Stimulated activated CD4-positive, alpha-beta T cell treated with anti-CD3 and anti-CD28 coated beads, TNF-alpha, amount 100 ng/mL, for 1 hour (primary cell): Measurements from ENCODE around the gene C1orf21.

Experiments used
- DNase-seq, 3 donors: peaks; one replicate each; pipeline ENCODE4 v3.0.0-alpha.2; 2020; ENCODE audit warnings: low read depth in 3 of 3, low spot score in 1 of 3

The C1orf21 gene

DNA sequence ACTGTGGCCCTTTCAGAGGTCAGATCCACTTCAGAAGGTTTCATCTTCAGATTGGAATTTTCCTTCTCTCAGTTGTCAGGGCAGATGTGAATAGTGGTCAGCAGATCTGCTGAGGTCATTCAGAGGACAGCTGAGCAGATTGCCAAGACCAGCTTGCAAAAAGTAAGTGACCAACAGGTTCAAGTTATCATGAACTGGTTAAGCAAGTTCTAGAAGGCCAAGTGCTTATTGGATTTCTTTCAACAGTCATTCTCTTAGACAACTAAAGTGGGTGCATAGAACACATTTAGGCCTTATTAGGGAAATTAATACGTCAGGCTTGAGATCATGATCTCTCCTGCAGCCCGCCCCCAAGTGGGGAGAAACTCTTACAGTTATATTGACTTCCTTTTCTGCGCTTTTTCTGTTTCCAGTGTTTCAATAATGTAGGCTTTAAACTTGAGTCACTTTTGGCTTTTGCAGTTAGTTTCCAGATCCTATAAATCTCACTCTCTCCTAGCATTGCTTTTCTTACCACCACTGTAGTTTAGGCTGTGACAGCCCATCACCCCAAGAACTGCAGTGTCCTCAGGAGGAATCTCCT, 96.4 kb downstream of the C1orf21 start:
- DNase-seq = no peak

DNA sequence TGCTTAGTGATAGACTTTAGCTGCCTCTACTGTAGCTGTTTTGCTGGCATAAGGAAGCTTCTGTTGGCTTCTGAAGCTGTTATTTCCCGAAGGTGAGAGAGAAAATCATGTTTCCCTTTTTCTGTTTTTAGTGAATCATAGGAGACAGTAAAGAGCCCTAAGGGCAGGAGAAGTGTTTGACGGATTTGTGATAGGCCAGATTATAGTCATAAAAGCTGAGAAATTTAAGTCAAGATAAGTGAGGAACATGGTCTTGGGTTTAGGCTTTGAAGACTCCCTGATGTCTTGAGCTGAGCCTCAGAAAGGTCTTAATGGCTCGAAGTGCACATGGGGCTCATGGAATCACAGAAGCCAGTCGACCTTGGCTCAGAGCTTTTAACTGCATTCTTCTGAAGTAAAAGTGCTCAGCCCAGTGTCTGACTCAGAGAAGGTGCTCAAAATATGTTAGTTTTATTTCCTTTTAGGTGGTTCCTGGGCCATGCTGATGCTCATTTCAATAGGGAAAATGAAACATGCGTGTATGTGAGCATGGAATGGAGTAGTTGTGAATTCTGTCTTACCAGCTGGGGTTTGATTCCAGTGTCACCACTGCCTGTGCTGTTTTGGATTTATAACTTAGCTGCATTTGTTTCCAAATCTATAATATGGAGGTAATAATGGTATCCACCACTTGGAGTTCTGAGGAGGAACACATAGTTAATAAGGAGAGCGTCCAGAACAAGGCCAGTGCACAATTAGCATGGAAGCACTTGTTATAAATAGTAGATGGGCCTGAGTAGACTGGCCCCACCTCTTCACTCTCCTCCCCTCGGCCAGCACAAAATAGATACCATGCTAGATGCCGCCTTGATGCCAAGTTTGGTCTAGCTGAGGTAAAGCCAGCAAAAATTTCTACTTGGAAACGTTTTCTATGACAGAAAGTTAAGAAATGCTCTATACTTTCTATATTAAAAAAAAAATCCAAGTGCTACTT, 99.2 kb downstream of the C1orf21 start:
- DNase-seq = no peak

DNA sequence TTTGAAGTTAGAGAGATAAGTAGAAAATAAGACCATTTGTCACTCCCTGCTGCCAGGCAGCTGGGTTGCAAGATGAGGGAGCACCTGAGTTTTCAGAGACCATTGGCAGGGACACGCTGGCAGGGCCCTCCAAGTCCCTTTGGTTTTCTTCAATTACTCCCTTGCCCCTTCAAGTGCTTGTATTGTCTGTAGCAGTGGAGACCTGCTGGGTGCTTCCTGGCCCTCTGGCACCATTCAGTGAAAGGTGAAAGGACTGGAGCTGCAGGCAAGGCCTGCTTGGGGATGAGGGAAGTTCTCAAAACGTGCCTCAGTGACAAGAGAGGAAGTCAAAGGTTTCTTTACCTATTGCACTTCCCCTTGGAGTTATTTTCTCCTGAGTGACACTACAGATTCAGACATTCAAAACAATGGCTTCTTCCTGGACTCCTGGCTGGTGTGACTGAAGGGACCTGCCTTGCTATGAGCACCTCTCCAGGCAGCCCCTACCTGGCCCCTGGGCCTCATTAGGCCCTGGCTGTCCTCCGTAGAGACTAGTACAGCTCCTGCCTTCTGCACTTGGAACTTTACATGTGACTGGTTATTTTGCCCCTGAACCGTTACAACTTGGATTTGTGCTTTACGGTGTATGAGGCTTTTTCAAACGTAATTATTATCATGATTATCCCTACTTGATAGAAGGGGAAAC, 100.1 kb downstream of the C1orf21 start:
- DNase-seq = no peak

DNA sequence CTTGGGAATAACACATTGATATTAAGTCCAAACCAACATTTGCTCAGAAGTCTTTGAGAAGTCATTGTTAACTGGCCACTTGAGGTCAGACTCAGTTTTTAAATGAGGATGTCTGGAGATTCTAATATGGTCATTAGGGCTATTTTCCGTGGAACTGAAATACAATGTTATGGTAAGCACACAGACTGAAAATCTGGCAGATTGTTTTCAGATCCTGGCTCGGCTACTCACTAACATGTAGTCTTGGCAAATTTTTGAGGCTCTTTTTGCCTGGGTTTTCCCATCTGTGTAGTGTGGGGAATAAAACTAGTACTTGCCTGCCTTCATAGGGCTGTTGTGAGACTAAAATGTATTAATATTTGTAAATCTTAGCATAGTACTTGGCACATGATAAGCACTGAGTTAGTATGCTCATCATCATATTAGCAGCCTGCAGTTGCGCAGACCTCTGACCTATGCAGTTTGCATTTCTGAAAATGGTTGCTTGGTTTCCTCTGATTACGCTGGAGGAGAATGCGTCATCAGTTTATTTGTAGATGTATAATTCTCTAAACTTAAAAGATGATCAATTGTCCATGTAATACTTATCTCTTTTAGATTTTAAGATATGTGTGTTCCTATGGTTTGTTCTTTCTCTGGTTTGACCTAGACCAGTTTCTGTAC, 100.8 kb downstream of the C1orf21 start:
- DNase-seq = no peak

DNA sequence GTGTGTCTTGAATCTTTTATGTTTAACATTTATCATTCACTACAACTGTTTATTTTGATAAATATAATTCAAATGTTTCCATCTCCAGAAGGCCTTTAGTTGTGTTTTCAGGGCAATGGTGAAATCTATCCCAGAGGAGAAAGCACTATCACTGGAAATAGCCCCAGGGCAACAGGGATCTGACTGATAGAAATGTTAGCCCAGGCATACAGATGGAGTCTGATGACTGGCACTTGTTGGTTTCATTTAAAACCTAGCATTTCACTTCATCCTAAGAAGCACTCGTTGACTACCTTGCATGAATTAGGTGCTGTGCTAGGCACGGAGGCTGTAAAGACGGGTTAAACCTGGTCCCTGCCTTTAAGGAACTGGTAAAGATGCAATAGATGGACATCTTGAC, 103.1 kb downstream of the C1orf21 start:
- DNase-seq = no peak

DNA sequence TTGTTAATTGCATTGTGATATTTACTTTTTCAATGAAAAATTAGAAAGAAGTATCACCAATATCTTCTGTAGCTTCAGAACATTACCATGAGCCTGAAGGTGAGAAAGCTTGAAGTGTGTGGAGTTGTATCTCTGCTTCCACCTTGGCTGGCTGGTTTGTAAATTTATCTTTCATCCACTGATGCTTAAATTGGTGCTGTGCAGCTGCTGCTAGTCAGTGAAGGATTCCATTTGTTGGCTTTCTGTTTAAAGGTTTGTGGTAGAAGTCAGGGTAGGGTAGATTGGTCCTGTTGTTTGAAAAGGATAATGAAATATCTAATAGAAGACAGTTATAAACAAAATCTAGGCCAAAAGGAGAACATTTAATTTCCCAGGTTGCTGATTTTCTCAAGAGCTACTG, 105.7 kb downstream of the C1orf21 start:
- DNase-seq = no peak

DNA sequence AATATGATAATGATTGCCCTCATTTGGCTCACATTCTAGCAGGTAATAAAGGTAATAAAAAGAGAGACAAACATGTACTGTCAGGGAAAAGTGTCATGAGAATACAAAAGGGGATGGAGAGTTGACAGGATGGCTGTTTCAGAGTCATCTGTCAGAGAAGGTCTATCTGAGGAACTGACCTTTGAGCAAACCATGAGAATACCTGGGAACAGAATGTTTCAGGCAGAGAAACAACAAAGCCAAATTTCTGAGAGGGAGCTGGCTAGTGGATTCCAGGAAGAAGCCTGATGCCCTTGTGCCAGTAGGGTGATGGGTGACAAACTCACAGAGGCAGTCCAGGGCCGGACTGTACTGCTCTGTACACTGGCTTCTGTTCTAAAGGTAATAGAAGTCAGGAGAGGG, 107.2 kb downstream of the C1orf21 start:
- DNase-seq = no peak

DNA sequence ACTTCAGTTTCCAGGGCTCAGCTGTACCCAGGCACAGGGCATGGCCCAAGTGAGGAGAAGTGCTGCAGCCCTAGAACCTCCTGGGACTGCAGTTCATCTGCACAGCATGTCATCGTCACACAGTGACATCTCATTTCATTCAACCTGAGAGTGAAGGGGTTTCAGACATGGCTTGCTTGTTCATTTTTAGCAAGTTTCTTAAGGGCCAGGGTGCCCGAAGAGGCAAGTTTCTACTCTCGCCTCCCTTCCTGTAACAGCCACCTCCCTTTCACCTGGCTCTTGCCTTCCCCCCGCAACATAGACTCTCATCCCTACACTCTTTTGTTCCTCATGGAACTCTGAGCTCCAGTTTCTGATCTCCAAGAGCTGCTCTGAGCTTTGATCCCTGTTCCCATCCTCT, 108.1 kb downstream of the C1orf21 start:
- no peak for DNase-seq

DNA sequence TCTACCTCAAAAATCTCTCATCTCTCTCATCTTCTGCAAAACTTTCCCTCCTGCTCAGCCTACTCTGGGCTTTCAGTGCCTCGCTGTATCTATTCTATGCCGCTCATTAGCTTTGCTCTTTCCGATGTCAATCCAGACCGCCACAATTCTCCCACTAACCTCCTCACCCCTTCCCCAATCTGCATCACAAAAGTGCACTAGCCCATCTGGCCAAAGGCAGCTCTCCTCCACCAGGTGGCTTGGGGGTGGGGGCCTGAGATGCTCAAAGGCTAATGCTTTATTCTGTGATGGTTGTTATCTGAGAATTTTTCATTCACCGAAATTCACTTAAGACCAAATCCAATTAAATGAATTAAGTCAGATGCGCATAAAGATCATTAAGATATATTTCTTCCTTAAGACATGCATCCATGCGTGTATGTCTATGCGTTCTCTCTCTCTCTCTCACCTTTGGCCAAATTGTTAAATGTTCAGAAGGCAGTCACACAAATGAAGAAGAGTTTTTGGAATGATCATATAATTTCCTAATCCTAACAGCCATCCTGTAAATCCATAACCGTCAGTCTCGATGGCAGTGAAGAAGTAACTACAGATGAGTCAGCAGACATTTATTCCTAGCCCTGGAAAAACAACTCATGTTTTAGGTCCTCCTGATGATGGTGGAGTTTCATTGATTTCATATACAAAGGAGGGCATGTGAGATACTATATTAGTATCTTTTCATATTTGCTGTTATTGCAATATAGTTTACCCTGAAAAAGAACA, 111.3 kb downstream of the C1orf21 start:
- no peak for DNase-seq

DNA sequence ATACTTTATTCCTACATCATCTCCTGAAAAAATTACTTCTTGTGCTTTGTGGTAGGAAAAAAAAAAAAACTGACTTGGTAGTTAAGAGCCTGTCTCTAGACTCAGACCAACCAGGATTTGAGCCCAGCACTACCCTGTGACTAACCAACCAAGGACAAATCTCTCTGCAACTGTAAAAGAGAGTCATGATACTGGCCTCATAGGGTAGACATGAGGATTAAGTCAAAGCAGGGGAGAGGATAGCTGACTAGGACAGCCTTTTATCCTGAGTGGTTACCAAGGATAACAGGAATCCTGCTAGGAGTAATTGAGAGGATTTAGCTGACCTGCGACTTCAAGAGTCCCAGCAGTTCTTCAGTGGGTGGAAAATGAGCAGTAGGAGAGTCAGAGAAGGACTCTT, 112.8 kb downstream of the C1orf21 start:
- DNase-seq = no peak

DNA sequence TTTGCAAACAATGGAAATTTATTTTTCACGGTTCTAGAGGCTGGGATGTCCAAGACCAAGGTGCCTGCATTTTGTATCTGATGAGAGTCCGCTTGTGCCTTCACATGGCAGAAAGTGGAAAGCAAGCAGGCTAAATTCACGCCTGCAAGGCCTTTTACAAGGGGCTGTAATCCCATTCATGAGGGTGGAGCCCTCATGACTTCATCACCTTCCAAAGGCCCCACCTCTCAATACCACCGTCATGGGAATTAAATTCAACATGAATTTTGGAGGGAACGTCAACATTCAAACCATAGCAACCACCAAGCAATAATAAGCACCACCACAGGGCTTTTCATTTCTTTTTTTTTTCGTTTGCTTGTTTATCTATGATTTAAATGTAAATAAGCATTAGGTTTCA, 115.3 kb downstream of the C1orf21 start:
- DNase-seq = no peak

DNA sequence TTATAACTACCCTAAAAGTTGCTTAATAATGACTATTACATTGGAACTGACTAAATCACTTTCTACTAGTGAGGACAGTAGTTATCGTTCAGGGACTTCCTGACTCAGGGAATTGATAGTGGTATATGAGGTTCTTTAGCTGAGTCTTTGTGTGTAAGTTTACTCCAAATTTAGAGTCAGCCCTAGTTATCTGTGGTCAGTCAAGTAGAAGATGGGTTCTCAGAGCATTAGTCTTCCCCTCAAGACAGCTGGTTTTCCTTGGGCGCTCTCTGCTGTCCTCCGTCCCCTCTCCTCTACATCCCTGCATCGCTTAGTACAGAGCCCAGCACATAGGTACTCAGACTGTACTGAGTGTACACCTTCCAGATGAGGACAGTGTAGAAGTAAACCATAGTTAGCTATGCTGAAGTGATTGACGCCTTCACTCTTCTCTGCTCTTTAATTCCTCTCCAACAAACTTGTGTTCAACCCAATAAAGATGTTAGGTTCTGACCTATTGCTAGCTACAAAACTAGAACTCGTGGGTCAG, 116.5 kb downstream of the C1orf21 start:
- no peak for DNase-seq

DNA sequence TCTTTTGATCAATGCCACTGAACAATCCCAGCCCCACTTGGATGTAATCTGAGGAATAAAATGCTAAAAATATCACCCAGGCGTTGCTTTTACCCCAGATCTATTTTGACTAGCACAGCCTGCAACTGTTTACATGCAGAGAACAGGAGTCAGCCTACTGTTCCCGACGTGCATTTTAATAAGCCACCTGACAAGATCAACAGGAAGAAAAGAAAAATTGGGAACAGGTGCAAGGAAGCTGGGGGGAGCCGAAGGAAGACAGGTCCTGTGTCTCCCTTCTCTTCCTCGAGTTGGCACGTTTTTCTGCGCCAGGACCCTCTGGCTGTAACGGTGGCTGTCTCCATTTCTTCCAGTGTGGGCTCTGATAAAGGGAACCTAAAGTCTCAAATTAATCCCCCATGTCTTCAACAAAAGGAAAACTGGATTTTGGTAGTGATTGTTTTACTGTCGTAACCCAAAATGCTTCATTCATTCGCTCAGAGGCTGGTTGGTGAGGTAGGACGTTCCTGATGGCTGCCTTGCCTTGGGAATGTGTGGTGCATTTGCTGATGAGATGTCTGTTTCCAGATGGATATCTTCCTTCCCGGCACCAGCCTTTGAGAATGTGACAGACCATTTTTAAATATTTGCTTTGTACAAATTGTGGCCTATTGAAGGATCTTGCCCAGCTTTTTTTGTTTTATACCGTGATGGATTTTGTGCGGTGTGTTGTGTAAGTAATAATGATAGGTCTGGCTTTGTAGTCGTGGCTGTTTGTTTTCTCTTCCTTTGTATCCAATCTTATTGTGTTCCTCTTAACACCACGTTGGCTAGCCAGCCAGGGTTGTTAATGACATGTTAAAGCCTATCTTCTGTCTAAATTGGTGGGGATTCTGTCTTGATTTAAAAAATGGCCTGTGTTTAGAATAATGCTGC, 117.5 kb downstream of the C1orf21 start:
- DNase-seq = no peak

DNA sequence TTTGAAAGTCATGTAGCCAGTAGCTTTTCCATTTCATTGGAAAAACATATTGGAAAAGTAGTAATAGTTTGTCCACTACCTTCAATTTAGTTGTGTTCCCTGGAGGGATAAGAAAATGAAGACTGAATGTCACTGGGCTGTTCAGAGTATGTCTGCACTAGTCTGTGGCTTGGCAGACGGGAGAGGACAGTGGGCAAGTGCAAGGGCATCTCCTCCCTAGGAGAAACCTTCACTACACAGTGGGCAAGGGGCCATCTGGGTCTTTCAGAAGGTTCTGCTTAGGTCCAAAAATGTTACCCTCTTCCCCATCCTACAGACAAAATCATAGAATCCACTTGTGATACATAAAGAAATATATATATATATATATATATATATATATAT, 118.1 kb downstream of the C1orf21 start:
- DNase-seq = no peak

DNA sequence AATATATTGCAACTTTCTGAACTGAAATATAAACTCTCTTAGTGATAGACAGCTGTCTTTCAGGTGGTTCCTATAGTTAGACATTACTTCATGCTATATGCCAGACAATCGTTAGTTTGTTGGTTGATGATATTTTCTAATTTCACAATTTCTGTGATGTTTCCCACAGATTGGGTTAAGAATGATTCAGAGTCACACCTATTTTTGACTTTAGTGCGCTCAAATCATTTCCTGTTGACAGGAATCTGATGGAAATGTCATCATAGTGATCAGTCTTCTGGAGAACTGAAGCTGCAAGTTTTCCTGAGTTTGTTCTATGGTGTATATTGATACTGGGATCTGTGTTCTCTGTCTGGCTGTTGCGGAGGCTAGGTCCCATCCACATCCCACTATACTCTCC, 119.7 kb downstream of the C1orf21 start:
- DNase-seq = no peak

DNA sequence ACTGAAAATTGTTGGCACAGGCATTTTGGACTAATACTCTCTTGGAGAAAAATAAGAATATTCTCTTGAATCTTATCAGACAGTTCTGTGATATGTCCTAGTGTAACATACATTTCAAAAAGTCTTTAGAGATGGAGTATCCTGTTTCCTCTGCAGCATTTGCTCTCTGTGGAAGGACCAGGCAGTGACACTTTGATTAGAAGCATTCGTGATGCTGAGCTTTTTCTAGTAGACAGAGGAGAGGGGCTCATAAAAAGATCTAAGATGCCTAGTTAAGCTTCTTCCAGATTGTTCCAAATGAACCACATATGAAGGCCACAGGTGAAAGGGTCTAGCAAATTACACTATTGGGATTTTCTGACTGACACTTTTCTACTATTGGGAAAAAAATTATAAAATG, 120.3 kb downstream of the C1orf21 start:
- no peak for DNase-seq

DNA sequence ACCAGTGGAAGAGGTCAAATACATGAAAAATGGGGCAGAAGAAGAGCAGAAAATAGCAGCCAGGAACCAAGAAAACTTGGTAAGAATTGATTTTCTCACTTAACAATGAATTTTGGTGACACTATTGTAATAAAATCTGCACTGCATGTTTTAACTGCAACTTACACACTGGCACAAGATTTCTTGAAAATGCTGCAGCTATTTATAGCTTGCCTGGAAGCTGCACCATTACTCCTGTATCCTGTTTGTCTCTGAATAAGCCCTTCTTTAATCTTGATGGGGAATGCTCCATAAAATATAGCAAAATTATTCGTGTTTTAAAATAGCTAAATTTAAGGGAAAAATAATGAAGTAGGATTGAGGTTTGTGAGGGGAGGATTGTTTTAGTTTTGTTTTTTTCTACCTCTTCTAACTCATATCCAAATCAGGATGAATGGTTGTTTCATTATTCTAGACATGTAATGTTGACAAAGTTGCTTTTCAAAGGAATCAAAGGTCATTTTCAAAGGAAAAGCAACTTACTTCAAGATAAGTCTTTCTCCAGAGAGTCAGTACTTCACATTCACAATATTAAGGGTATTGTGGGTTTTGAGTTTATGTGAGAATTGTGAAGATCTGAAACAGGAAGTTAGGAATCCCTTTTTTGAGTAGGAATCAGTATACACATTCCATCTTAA, 120.9 kb downstream of the C1orf21 start:
- DNase-seq = no peak

DNA sequence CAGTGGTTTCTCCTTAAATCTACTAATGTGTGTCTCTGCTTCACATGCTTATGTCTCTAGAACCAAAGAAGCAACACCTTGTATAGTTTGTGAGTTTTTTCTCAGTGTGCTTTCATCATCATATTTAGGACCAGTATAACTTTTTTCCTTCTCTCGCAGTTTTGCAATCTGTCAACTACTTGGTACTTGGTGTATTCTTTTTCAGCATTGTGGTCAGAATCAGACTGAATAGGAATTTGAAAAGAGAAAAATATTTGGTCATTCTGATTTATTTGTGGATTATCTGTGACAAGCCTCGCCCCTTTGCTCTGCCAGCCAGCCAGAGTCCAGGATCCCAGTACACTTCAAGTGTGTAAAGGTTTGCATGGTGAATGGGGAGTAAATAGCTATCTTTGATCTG, 122.3 kb downstream of the C1orf21 start:
- no peak for DNase-seq

DNA sequence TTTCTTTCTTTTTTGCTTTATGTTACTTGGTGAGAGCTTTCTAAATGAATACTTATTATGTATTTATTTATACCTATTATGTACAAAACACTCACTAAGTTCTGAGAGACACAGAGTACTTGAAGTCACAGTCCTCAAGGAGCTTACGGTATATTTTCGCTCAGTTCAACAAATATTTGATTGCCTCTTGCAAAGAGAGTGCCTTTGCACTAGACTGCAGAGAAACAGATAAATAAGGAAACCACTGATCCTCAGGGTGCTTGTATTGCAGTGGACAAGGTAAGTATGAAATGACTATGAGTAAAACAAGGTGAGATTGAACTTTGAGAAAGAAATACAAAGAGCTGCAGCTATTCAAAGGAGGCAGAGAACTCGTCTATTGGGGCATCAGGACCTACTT, 123.3 kb downstream of the C1orf21 start:
- no peak for DNase-seq
